ENCODE measurements around the gene EIF1AD.
"Not testable (repeated sequence)": the region's sequence is repeated elsewhere in the genome, so short reads cannot be mapped to it uniquely, and the experiment has no call there.

GRCh38 chr11:66010036-66010435 lies 8.1 kb upstream of the EIF1AD start:
- TF ChIP-seq POLR2A (IDR thresholded peaks at IDR 0.05; ENCODE audit: low read depth, low read length); TAF1 (IDR thresholded peaks at IDR 0.05; ENCODE audit: borderline replicate concordance, low read depth, low read length): not testable (repeated sequence)

All from GM12892 (cell line).